ENCODE measurements around the gene DGKD. TPM values are rescaled to one million over a fixed set of nuclear protein-coding genes. Genes with fewer than 3 reads are reported as not detected.

The DGKD gene
- total RNA-seq, 1 donor from 2014 or later, result 188 TPM

GRCh38 chr2:233445152-233445830 lies 91.0 kb downstream of the DGKD start:
- POLR2A ChIA-PET, result interaction anchor here (3.3 kb wide), 1 partner anchor 26 kb away, joined by 18 read pairs; no protein-coding TSS in a partner anchor

GRCh38 chr2:233446121-233446520 lies 91.8 kb downstream of the DGKD start:
- intact Hi-C loops (cut with micrococcal nuclease), result no loop called here
- TF ChIP-seq CTCF (IDR thresholded peaks at IDR 0.05), result no peak
- DNase-seq (no peak), ATAC-seq (ENCODE audit: low read depth) (no peak)
- H3K36me3 Mint-ChIP-seq (ENCODE audit: low read depth), result peaks cover 92% of the 10 kb centered on the region
- peaks cover 14% of the 10 kb centered on the region for H3K4me1 Mint-ChIP-seq
- H3K9me3 Mint-ChIP-seq, result no peaks in the 10 kb centered on the region
- CTCF ChIA-PET, result interaction anchor here (7.0 kb wide), 1 partner anchor 41 kb away, joined by 210 read pairs; no protein-coding TSS in a partner anchor
- POLR2A ChIA-PET, result no interaction called here
- H3K4me3 Mint-ChIP-seq, result no peak overlapping the region
- H3K27ac Mint-ChIP-seq, result no peak overlapping the region
- no peaks in the 10 kb centered on the region for H3K27me3 Mint-ChIP-seq

More at GRCh38 chr2:233445152-233445830, 91.0 kb downstream of the DGKD start:
- TF ChIP-seq CTCF (IDR thresholded peaks at IDR 0.05), result no peak
- no peak for ATAC-seq (ENCODE audit: low read depth)
- no peak overlapping the region for H3K27ac Mint-ChIP-seq
- peaks cover 92% of the 10 kb centered on the region for H3K36me3 Mint-ChIP-seq (ENCODE audit: low read depth)
- CTCF ChIA-PET, result interaction anchor here (1.0 to 7.0 kb wide), 4 partner anchors 11 to 114 kb away, joined by 3 to 210 read pairs (median 18); no protein-coding TSS in a partner anchor
- no peaks in the 10 kb centered on the region for H3K27me3 Mint-ChIP-seq
- intact Hi-C loops (cut with micrococcal nuclease), result no loop called here
- H3K9me3 Mint-ChIP-seq, result no peaks in the 10 kb centered on the region
- peaks cover 14% of the 10 kb centered on the region for H3K4me1 Mint-ChIP-seq
- no peak for DNase-seq
- H3K4me3 Mint-ChIP-seq, result no peak overlapping the region

GRCh38 chr2:233446606-233447305 lies 92.5 kb downstream of the DGKD start:
- Mint-ChIP-seq H3K36me3 (ENCODE audit: low read depth) (peaks cover 91% of the 10 kb centered on the region), H3K4me1 (peaks cover 13% of the 10 kb centered on the region), H3K27ac (peak overlapping the region; percentile 54), H3K9me3 (no peaks in the 10 kb centered on the region), H3K4me3 (no peak overlapping the region), H3K27me3 (no peaks in the 10 kb centered on the region)
- no peak for TF ChIP-seq CTCF (IDR thresholded peaks at IDR 0.05)
- CTCF ChIA-PET, result interaction anchor here (0.7 to 7.0 kb wide), 2 partner anchors 42 to 126 kb away, joined by 3 to 210 read pairs; no protein-coding TSS in a partner anchor
- DNase-seq, result no peak
- POLR2A ChIA-PET, result no interaction called here
- no peak for ATAC-seq (ENCODE audit: low read depth)
- intact Hi-C loops (cut with micrococcal nuclease), result no loop called here

- no peaks in the 10 kb centered on the region for H3K27me3 Mint-ChIP-seq
- H3K4me1 Mint-ChIP-seq, result peaks cover 7% of the 10 kb centered on the region
- H3K36me3 Mint-ChIP-seq (ENCODE audit: low read depth), result peaks cover 92% of the 10 kb centered on the region
- H3K4me3 Mint-ChIP-seq, result no peak overlapping the region
- ChIA-PET POLR2A (interaction anchor here (0.6 to 0.9 kb wide), 2 partner anchors 29 to 118 kb away, joined by 3 read pairs; no protein-coding TSS in a partner anchor), CTCF (interaction anchor here (0.7 to 7.0 kb wide), 2 partner anchors 43 to 127 kb away, joined by 3 to 210 read pairs; no protein-coding TSS in a partner anchor)
- TF ChIP-seq CTCF (IDR thresholded peaks at IDR 0.05), result no peak
- no peak overlapping the region for H3K27ac Mint-ChIP-seq
- no peak for DNase-seq
- ATAC-seq (ENCODE audit: low read depth), result no peak
- intact Hi-C loops (cut with micrococcal nuclease), result no loop called here
- no peaks in the 10 kb centered on the region for H3K9me3 Mint-ChIP-seq
These were observed 93.4 kb downstream of the DGKD start for GRCh38 chr2:233447506-233448219.
